ENCODE measurements around the gene SLC6A5. TPM values are rescaled to one million over a fixed set of nuclear protein-coding genes. Genes with fewer than 3 reads are reported as not detected.

SLC6A5 gene
- total and polyA plus RNA-seq, 10 of the 15 experiments (the other 5 are each of a cell fraction or from before 2014, with no cell fraction given): 0.01 TPM; not detected in 9

DNA sequence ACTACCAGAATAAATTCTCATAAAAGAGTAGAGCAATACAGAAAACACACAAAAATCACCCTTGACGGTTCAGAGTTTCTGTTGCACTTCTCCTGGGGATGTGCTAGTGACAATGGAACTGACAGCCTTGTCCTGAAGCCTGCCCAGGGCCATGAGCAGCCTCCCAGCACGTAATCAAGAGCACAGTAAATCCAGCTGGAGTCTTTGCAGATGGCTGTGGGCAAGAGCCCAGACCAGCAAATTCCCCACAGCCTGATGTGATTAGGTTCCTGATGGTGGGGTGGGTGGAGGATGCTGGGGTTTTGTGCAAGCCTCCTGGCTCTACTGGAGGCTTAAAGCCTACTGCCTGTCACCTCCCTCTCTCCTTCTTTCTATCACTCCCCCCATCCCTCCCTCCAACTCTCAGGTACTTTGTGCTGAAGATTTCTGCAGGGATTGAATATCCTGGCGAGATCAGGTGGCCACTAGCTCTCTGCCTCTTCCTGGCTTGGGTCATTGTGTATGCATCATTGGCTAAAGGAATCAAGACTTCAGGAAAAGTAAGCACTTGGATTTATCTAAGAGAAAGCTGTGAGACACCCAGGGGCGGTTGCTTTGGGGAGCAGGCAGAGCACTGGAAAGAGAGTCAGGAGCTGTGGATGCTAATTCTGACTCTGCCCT lies 18.1 kb downstream of the SLC6A5 start:
- Histone ChIP-seq H3K27me3 (replicated peaks in 1 of 2; ENCODE audit: control insufficient read depth in 2 of 2, insufficient read depth in 2 of 2, low read length in 1 of 2) (peaks cover 0 to 5% of the 10 kb centered on the region in 2 experiments; a peak in 1 of 4 replicates), H2AFZ (ENCODE audit: control insufficient read depth, low read depth, low read length) (no peak overlapping the region), H3K9me3 (replicated peaks; ENCODE audit: control insufficient read depth, insufficient read depth, low read length) (no peaks in the 10 kb centered on the region), H3K9ac (ENCODE audit: control insufficient read depth, insufficient read depth, low read length) (no peak overlapping the region), H3K79me2 (ENCODE audit: control insufficient read depth, insufficient read depth, low read length) (no peaks in the 10 kb centered on the region), H3K27ac (ENCODE audit: control insufficient read depth, insufficient read depth) (no peak overlapping the region), H3K4me3 (no peak overlapping the region), H3K4me2 (ENCODE audit: control insufficient read depth, insufficient read depth) (no peak overlapping the region), H3K4me1 (ENCODE audit: control insufficient read depth, insufficient read depth, low read length) (no peaks in the 10 kb centered on the region), H3K36me3 (ENCODE audit: control insufficient read depth in 2 of 2, insufficient read depth in 2 of 2, low read length in 1 of 2) (no peaks in the 10 kb centered on the region), H4K20me1 (ENCODE audit: control insufficient read depth, insufficient read depth) (no peaks in the 10 kb centered on the region)
- in situ Hi-C loops (cut with MboI): no loop called here
- POLR2A ChIA-PET: no interaction called here
- 2% methylated on average over 4 of the region's 4 CpGs for WGBS (ENCODE audit: insufficient coverage, insufficient replicate concordance, low lambda C conversion rate, missing lambda C conversion rate)
- intact Hi-C loops (cut with micrococcal nuclease; ENCODE audit: unreplicated experiment): no loop called here
- TF ChIP-seq NR2C1 (IDR thresholded peaks at IDR 0.05) (no peak), TAF1 (IDR thresholded peaks at IDR 0.05; ENCODE audit: borderline replicate concordance, low read depth, low read length) (no peak), ATF7 (IDR thresholded peaks at IDR 0.05; ENCODE audit: low read depth) (no peak)
- TF ChIP-seq, protein P1, sequence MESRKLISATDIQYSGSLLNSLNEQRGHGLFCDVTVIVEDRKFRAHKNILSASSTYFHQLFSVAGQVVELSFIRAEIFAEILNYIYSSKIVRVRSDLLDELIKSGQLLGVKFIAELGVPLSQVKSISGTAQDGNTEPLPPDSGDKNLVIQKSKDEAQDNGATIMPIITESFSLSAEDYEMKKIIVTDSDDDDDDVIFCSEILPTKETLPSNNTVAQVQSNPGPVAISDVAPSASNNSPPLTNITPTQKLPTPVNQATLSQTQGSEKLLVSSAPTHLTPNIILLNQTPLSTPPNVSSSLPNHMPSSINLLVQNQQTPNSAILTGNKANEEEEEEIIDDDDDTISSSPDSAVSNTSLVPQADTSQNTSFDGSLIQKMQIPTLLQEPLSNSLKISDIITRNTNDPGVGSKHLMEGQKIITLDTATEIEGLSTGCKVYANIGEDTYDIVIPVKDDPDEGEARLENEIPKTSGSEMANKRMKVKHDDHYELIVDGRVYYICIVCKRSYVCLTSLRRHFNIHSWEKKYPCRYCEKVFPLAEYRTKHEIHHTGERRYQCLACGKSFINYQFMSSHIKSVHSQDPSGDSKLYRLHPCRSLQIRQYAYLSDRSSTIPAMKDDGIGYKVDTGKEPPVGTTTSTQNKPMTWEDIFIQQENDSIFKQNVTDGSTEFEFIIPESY (IDR thresholded peaks at IDR 0.05): no peak
- no peak for ATAC-seq
- RAD21 ChIA-PET (ENCODE audit: unreplicated experiment): no interaction called here
- CTCF ChIA-PET: no interaction called here
- BruUV-seq (replicated peaks): no TSS peak
- SMC1A ChIA-PET (ENCODE audit: uncharacterized antibody, unreplicated experiment): no interaction called here
- DNase-seq (ENCODE audit: low read depth, low spot score): no peak
- no peak for FAIRE-seq

DNA sequence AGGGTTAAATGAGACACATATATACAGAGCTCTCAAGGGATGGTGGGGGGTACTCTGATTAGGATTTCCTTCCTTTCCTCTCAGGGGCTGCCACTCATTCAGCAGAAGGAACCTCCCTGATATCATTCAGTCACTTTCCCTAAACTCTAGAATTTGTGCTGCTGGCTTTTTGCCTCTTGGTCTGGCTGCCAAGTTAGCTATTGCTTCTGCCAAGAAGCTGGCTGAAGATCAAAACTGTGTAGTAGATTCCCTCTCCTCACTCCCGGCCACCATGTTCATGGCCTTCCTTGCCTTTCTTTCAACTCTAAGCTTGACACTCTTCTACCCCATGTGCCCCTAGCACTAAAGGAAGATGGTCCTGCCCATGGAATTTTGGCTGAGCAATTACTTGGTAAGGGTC lies 18.7 kb downstream of the SLC6A5 start:
- H4K20me1 ChIP-seq (ENCODE audit: control insufficient read depth, insufficient read depth): no peaks in the 10 kb centered on the region
- in situ Hi-C loops (cut with MboI) (no loop called here), intact Hi-C loops (cut with micrococcal nuclease; ENCODE audit: unreplicated experiment) (no loop called here)
- TF ChIP-seq NR2F1 (conservative IDR thresholded peaks at IDR 0.05) (no peak), HDAC2 (IDR thresholded peaks at IDR 0.05) (no peak), RAD51 (IDR thresholded peaks at IDR 0.05) (no peak), HCFC1 (IDR thresholded peaks at IDR 0.05; ENCODE audit: low read length) (no peak), PAX8 (IDR thresholded peaks at IDR 0.05) (no peak)
- TF ChIP-seq, protein P2, sequence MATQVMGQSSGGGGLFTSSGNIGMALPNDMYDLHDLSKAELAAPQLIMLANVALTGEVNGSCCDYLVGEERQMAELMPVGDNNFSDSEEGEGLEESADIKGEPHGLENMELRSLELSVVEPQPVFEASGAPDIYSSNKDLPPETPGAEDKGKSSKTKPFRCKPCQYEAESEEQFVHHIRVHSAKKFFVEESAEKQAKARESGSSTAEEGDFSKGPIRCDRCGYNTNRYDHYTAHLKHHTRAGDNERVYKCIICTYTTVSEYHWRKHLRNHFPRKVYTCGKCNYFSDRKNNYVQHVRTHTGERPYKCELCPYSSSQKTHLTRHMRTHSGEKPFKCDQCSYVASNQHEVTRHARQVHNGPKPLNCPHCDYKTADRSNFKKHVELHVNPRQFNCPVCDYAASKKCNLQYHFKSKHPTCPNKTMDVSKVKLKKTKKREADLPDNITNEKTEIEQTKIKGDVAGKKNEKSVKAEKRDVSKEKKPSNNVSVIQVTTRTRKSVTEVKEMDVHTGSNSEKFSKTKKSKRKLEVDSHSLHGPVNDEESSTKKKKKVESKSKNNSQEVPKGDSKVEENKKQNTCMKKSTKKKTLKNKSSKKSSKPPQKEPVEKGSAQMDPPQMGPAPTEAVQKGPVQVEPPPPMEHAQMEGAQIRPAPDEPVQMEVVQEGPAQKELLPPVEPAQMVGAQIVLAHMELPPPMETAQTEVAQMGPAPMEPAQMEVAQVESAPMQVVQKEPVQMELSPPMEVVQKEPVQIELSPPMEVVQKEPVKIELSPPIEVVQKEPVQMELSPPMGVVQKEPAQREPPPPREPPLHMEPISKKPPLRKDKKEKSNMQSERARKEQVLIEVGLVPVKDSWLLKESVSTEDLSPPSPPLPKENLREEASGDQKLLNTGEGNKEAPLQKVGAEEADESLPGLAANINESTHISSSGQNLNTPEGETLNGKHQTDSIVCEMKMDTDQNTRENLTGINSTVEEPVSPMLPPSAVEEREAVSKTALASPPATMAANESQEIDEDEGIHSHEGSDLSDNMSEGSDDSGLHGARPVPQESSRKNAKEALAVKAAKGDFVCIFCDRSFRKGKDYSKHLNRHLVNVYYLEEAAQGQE (IDR thresholded peaks at IDR 0.05; ENCODE audit: low read depth, low read length): no peak
- TF ChIP-seq, protein P3, sequence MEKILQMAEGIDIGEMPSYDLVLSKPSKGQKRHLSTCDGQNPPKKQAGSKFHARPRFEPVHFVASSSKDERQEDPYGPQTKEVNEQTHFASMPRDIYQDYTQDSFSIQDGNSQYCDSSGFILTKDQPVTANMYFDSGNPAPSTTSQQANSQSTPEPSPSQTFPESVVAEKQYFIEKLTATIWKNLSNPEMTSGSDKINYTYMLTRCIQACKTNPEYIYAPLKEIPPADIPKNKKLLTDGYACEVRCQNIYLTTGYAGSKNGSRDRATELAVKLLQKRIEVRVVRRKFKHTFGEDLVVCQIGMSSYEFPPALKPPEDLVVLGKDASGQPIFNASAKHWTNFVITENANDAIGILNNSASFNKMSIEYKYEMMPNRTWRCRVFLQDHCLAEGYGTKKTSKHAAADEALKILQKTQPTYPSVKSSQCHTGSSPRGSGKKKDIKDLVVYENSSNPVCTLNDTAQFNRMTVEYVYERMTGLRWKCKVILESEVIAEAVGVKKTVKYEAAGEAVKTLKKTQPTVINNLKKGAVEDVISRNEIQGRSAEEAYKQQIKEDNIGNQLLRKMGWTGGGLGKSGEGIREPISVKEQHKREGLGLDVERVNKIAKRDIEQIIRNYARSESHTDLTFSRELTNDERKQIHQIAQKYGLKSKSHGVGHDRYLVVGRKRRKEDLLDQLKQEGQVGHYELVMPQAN (conservative IDR thresholded peaks at IDR 0.05): no peak
- FAIRE-seq: no peak
- H3K9ac ChIP-seq (ENCODE audit: control insufficient read depth, insufficient read depth, low read length): no peak overlapping the region
- H3K4me1 ChIP-seq (ENCODE audit: control insufficient read depth, insufficient read depth, low read length): no peaks in the 10 kb centered on the region
- no peak for DNase-seq (ENCODE audit: low read depth, low spot score)
- H2AFZ ChIP-seq (ENCODE audit: control insufficient read depth, low read depth, low read length): no peak overlapping the region
- POLR2A ChIA-PET: no interaction called here
- ATAC-seq: no peak
- H3K27me3 ChIP-seq (replicated peaks in 1 of 2; ENCODE audit: control insufficient read depth in 2 of 2, insufficient read depth in 2 of 2, low read length in 1 of 2): peaks cover 0 to 8% of the 10 kb centered on the region in 2 experiments; a peak in 1 of 4 replicates
- CTCF ChIA-PET: no interaction called here
- no peak overlapping the region for H3K4me3 ChIP-seq
- SMC1A ChIA-PET (ENCODE audit: uncharacterized antibody, unreplicated experiment): no interaction called here
- no peak overlapping the region for H3K4me2 ChIP-seq (ENCODE audit: control insufficient read depth, insufficient read depth)
- H3K27ac ChIP-seq (ENCODE audit: control insufficient read depth, insufficient read depth): no peak overlapping the region
- H3K9me3 ChIP-seq (replicated peaks; ENCODE audit: control insufficient read depth, insufficient read depth, low read length): no peaks in the 10 kb centered on the region
- no TSS peak for BruUV-seq (replicated peaks)
- H3K36me3 ChIP-seq (ENCODE audit: control insufficient read depth in 2 of 2, insufficient read depth in 2 of 2, low read length in 1 of 2): no peaks in the 10 kb centered on the region
- H3K79me2 ChIP-seq (ENCODE audit: control insufficient read depth, insufficient read depth, low read length): no peaks in the 10 kb centered on the region
- RAD21 ChIA-PET (ENCODE audit: unreplicated experiment): no interaction called here
- 81% methylated on average over 1 of the region's 1 CpG for WGBS (ENCODE audit: insufficient coverage, insufficient replicate concordance, low lambda C conversion rate, missing lambda C conversion rate)

Measured in GM12878 (cell line).